HEK293 (cell line): ENCODE results near the gene SIPA1.

Experiments
- CTCF ChIA-PET: fragments of 350-600 bp; formaldehyde crosslinking; extraction: SDS; loops from one replicate; lab custom pipeline; 2021; ENCODE audit warnings: antibody characterized with exemption; lab: Yijun Ruan, JAX
- POLR2A ChIA-PET: fragments of 300-600 bp; formaldehyde crosslinking; extraction: SDS; loops from one replicate; lab custom pipeline; 2020; ENCODE audit warnings: antibody characterized with exemption, inconsistent platforms; lab: Yijun Ruan, JAX
- H3K27ac ChIP-seq: fragments of 200-500 bp; sonication (Bioruptor generic); 2 replicates; pipeline ENCODE4 v1.5.1; 2014; ENCODE audit warnings: low read depth, low read length, control low read depth, inconsistent platforms; ENCODE audit errors: extremely low read depth
- H3K36me3 ChIP-seq, 2 experiments: fragments of 200-500 bp in 1 of 2; sonication (Bioruptor generic) in 1 of 2; 1 replicate in 1 of 2; 2 replicates in 1 of 2; pipeline ENCODE4 v1.5.1; 2014 to 2017; ENCODE audit warnings: inconsistent platforms in 2 of 2, low read length in 2 of 2; ENCODE audit not compliant: control insufficient read depth in 2 of 2, insufficient read depth in 1 of 2
- H3K4me1 ChIP-seq: fragments of 200-500 bp; sonication (Bioruptor generic); 2 replicates; pipeline ENCODE4 v1.5.1; 2014; ENCODE audit warnings: mild to moderate bottlenecking, low read length, inconsistent platforms; ENCODE audit not compliant: control insufficient read depth, insufficient read depth
- H3K4me3 ChIP-seq: 2 replicates; pipeline ENCODE4 v1.5.1; 2011; ENCODE audit warnings: low read depth, mild to moderate bottlenecking, control low read depth, low read length, moderate library complexity
- H3K9me3 ChIP-seq: fragments of 200-500 bp; sonication (Bioruptor generic); 2 replicates; pipeline ENCODE4 v1.5.1; 2014; ENCODE audit warnings: low read depth, low read length, inconsistent platforms; ENCODE audit not compliant: control insufficient read depth, insufficient read depth
- EGR2 ChIP-seq: fragments of 450-650 bp; formaldehyde crosslinking; IDR thresholded peaks from 2 replicates; pipeline ENCODE4 v1.5.1; 2016; ENCODE audit warnings: low read depth, missing biosample characterization, missing genetic modification characterization
- MZF1 ChIP-seq: fragments of 450-650 bp; formaldehyde crosslinking; IDR thresholded peaks from 2 replicates; pipeline ENCODE4 v1.5.1; 2017; ENCODE audit warnings: missing biosample characterization, missing genetic modification characterization, borderline replicate concordance
- OVOL3 ChIP-seq: fragments of 450-650 bp; formaldehyde crosslinking; IDR thresholded peaks from 2 replicates; pipeline ENCODE4 v1.5.1; 2016; ENCODE audit warnings: missing biosample characterization, missing genetic modification characterization
- SCRT2 ChIP-seq: fragments of 450-650 bp; formaldehyde crosslinking; IDR thresholded peaks from 2 replicates; pipeline ENCODE4 v1.5.1; 2016; ENCODE audit warnings: missing biosample characterization, missing genetic modification characterization
- ZIC2 ChIP-seq: fragments of 450-650 bp; formaldehyde crosslinking; IDR thresholded peaks from 2 replicates; pipeline ENCODE4 v1.5.1; 2016; ENCODE audit warnings: missing biosample characterization, missing genetic modification characterization
- ZNF112 ChIP-seq: fragments of 450-650 bp; formaldehyde crosslinking; IDR thresholded peaks from 2 replicates; pipeline ENCODE4 v1.5.0; 2017; ENCODE audit warnings: missing biosample characterization, missing genetic modification characterization
- ZNF114 ChIP-seq: fragments of 450-650 bp; formaldehyde crosslinking; IDR thresholded peaks from 2 replicates; pipeline ENCODE4 v1.5.0; 2017; ENCODE audit warnings: missing biosample characterization, missing genetic modification characterization
- ZNF24 ChIP-seq: fragments of 450-650 bp; formaldehyde crosslinking; IDR thresholded peaks from 2 replicates; pipeline ENCODE4 v1.5.1; 2016; ENCODE audit warnings: missing biosample characterization, missing genetic modification characterization
- ZNF302 ChIP-seq: fragments of 450-650 bp; formaldehyde crosslinking; IDR thresholded peaks from 2 replicates; pipeline ENCODE4 v1.5.1; 2016; ENCODE audit warnings: missing biosample characterization, missing genetic modification characterization, low read depth
- ZNF48 ChIP-seq: fragments of 450-650 bp; formaldehyde crosslinking; IDR thresholded peaks from 2 replicates; pipeline ENCODE4 v1.5.1; 2016; ENCODE audit warnings: missing biosample characterization, missing genetic modification characterization
- ZNF544 ChIP-seq: fragments of 450-650 bp; formaldehyde crosslinking; IDR thresholded peaks from 2 replicates; pipeline ENCODE4 v1.5.0; 2017; ENCODE audit warnings: missing biosample characterization, missing genetic modification characterization
- ZNF626 ChIP-seq: fragments of 450-650 bp; sonication (Bioruptor Pico); formaldehyde crosslinking; IDR thresholded peaks from 2 replicates; pipeline ENCODE4 v1.5.1; 2018; ENCODE audit warnings: missing biosample characterization, missing genetic modification characterization, inconsistent platforms
- TF ChIP-seq, protein P1 (sequence below): fragments of 450-650 bp; formaldehyde crosslinking; IDR thresholded peaks from 2 replicates; pipeline ENCODE4 v1.5.1; 2017; ENCODE audit warnings: missing biosample characterization, mild to moderate bottlenecking, missing genetic modification characterization, moderate library complexity
- TF ChIP-seq, protein P2 (sequence below): fragments of 450-650 bp; formaldehyde crosslinking; IDR thresholded peaks from 2 replicates; pipeline ENCODE4 v1.5.1; 2017; ENCODE audit warnings: missing biosample characterization, missing genetic modification characterization
- TF ChIP-seq, protein P3 (sequence below): fragments of 450-650 bp; formaldehyde crosslinking; IDR thresholded peaks from 2 replicates; pipeline ENCODE4 v1.5.0; 2017; ENCODE audit warnings: missing biosample characterization, missing genetic modification characterization, borderline replicate concordance
- TF ChIP-seq, protein P4 (sequence below): fragments of 450-650 bp; formaldehyde crosslinking; IDR thresholded peaks from 2 replicates; pipeline ENCODE4 v1.5.1; 2016; ENCODE audit warnings: missing biosample characterization, missing genetic modification characterization, borderline replicate concordance

Gene SIPA1

DNA sequence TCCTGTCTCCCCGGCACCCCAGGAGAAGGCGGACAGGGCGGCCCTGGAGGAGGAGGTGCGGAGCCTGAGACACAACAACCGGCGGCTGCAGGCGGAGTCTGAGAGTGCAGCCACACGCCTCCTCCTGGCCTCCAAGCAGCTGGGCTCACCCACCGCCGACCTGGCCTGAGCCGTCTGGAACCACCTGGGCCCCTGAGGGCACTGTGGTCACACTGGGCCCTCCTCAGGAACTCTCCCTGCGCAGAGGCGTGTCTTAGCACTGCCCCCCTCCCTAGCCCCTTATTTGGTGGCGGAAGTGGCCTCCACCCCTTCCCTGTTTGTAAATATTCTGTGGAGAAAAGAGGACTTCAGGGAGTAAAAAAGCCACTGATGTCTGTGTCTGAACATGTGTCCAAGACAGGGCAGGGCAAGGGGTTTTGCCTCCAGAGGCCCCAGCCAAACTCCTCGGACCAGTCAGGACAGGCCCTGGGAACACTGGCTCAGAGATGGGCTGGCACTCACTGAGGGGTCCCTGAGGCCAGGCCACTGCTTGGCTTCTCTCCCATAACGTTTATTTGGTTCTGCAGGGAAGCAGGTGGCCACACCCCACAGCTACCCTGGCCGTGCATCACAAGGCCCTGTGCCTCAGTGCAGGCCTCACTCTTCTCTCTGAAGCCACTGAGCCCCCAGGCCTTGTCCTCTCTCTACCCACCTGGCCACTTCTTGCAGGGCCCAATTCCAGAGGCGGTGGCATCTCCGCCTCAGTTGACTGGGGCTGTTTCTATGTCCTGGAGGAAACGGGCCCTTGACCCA lies 12.8 kb downstream of the SIPA1 start:
- TF ChIP-seq ZNF24 (no peak), ZIC2 (tag by site-specific recombination) (peak; percentile 12; the same call in 1 of the 2 replicates)
- ChIA-PET POLR2A (interaction anchor here (1.0 to 6.5 kb wide), 5 partner anchors 8 to 36 kb away, joined by 3 to 50 read pairs (median 13); partner anchors contain the start of genes MAP3K11, PCNX3, RELA and SIPA1), CTCF (interaction anchor here (0.7 to 1.3 kb wide), 2 partner anchors 25 to 394 kb away, joined by 3 to 4 read pairs; no protein-coding TSS in a partner anchor)
- Histone ChIP-seq H3K9me3 (no peaks in the 10 kb centered on the region), H3K36me3 (peaks cover 0 to 56% of the 10 kb centered on the region in 2 experiments; a peak in 1 of 3 replicates), H3K27ac (no peak overlapping the region), H3K4me3 (no peak overlapping the region), H3K4me1 (peaks cover 8% of the 10 kb centered on the region)

DNA sequence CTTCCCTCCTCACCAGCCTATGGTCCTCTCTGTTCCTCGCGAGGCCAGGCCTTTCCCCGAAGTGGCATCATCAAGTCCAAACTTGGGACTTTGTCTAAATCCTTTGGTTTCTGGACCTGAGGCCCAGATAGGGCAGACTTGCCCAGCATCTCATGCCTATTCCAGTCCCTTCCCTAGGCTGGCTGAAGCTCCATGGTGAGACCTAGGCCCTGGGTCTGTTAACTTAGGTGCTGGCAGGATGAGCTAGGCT lies 13.4 kb downstream of the SIPA1 start:
- CTCF ChIA-PET = interaction anchor here (0.7 to 1.3 kb wide), 2 partner anchors 25 to 393 kb away, joined by 3 to 4 read pairs; no protein-coding TSS in a partner anchor
- POLR2A ChIA-PET = interaction anchor here (3.8 to 6.5 kb wide), 3 partner anchors 11 to 37 kb away, joined by 13 to 50 read pairs (median 34); partner anchors contain the start of genes MAP3K11, PCNX3, RELA and SIPA1
- no peak overlapping the region for H3K27ac ChIP-seq
- no peaks in the 10 kb centered on the region for H3K9me3 ChIP-seq
- peaks cover 0 to 56% of the 10 kb centered on the region in 2 experiments; a peak in 1 of 3 replicates for H3K36me3 ChIP-seq
- no peak for TF ChIP-seq EGR2 (tag by site-specific recombination)
- TF ChIP-seq ZNF544 (tag by site-specific recombination) = no peak
- TF ChIP-seq SCRT2 = no peak
- no peak for TF ChIP-seq ZNF112 (tag by site-specific recombination)
- TF ChIP-seq MZF1 (tag by site-specific recombination) = no peak
- TF ChIP-seq ZNF114 = no peak
- no peak for TF ChIP-seq ZNF626
- TF ChIP-seq, protein P1, sequence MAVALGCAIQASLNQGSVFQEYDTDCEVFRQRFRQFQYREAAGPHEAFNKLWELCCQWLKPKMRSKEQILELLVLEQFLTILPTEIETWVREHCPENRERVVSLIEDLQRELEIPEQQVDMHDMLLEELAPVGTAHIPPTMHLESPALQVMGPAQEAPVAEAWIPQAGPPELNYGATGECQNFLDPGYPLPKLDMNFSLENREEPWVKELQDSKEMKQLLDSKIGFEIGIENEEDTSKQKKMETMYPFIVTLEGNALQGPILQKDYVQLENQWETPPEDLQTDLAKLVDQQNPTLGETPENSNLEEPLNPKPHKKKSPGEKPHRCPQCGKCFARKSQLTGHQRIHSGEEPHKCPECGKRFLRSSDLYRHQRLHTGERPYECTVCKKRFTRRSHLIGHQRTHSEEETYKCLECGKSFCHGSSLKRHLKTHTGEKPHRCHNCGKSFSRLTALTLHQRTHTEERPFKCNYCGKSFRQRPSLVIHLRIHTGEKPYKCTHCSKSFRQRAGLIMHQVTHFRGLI (tag by site-specific recombination) = no peak
- no peak for TF ChIP-seq ZNF302
- no peak for TF ChIP-seq OVOL3 (tag by site-specific recombination)
- TF ChIP-seq, protein P2, sequence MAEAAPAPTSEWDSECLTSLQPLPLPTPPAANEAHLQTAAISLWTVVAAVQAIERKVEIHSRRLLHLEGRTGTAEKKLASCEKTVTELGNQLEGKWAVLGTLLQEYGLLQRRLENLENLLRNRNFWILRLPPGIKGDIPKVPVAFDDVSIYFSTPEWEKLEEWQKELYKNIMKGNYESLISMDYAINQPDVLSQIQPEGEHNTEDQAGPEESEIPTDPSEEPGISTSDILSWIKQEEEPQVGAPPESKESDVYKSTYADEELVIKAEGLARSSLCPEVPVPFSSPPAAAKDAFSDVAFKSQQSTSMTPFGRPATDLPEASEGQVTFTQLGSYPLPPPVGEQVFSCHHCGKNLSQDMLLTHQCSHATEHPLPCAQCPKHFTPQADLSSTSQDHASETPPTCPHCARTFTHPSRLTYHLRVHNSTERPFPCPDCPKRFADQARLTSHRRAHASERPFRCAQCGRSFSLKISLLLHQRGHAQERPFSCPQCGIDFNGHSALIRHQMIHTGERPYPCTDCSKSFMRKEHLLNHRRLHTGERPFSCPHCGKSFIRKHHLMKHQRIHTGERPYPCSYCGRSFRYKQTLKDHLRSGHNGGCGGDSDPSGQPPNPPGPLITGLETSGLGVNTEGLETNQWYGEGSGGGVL (tag by site-specific recombination) = no peak
- H3K4me1 ChIP-seq = peaks cover 8% of the 10 kb centered on the region
- no peak overlapping the region for H3K4me3 ChIP-seq

DNA sequence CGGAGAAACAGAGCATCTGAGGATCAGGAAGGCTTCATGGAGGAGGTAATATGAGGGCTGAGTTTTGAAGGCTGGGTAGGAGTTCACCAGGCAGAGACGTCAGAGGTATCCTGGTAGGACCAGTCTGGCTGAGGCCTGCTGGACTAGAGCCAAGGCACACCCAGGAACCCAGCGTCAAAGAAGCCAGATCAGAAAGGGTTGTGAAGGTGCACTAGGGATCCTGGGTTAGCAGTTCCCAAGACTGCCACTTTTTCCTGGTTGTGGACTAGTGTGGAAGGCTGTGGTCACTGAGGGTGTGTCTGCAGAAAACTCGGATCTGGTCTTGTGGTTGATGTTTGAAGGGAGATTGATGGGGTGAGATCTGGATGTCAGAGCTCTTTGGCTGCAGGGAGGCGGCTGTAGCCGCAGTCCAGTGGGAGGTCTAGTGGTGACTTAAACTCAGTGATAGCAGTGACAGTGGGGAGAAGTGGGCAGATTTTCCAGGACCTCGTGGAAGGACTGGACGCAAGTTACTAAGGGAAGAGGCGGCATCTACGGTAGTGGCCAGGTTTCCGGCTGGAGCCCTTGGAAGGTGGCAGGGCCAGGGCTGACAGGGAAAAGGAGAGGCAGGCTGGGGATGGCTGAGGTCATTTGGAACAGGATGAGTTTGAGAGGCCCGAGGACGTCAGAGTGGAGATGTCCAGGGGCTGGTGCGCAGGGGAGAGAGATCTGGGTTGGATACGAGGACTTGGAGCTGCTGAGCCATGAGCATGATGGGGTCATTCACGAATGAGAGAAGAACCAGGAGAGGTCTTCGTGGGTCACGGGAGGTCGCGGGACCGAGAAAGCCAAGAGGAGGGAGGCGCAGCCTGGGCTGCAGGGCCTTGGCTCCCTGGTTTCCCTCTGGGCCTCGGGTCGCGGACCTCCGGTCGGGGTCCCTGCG lies 13.9 kb downstream of the SIPA1 start:
- ChIA-PET CTCF (interaction anchor here (0.6 to 1.3 kb wide), 3 partner anchors 26 to 393 kb away, joined by 3 to 4 read pairs (median 3); no protein-coding TSS in a partner anchor), POLR2A (interaction anchor here (1.1 to 6.5 kb wide), 6 partner anchors 9 to 61 kb away, joined by 4 to 50 read pairs (median 9); partner anchors contain the start of genes KAT5, MAP3K11, PCNX3 and RELA)
- H3K36me3 ChIP-seq = peaks cover 0 to 59% of the 10 kb centered on the region in 2 experiments; a peak in 2 of 3 replicates
- no peaks in the 10 kb centered on the region for H3K9me3 ChIP-seq
- H3K27ac ChIP-seq = peak overlapping the region; percentile 54; the same call in 1 of the 2 replicates
- H3K4me3 ChIP-seq = peak overlapping the region; percentile 28
- peaks cover 8% of the 10 kb centered on the region for H3K4me1 ChIP-seq
- TF ChIP-seq, protein P3, sequence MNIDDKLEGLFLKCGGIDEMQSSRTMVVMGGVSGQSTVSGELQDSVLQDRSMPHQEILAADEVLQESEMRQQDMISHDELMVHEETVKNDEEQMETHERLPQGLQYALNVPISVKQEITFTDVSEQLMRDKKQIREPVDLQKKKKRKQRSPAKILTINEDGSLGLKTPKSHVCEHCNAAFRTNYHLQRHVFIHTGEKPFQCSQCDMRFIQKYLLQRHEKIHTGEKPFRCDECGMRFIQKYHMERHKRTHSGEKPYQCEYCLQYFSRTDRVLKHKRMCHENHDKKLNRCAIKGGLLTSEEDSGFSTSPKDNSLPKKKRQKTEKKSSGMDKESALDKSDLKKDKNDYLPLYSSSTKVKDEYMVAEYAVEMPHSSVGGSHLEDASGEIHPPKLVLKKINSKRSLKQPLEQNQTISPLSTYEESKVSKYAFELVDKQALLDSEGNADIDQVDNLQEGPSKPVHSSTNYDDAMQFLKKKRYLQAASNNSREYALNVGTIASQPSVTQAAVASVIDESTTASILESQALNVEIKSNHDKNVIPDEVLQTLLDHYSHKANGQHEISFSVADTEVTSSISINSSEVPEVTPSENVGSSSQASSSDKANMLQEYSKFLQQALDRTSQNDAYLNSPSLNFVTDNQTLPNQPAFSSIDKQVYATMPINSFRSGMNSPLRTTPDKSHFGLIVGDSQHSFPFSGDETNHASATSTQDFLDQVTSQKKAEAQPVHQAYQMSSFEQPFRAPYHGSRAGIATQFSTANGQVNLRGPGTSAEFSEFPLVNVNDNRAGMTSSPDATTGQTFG (tag by site-specific recombination) = no peak
- TF ChIP-seq, protein P4, sequence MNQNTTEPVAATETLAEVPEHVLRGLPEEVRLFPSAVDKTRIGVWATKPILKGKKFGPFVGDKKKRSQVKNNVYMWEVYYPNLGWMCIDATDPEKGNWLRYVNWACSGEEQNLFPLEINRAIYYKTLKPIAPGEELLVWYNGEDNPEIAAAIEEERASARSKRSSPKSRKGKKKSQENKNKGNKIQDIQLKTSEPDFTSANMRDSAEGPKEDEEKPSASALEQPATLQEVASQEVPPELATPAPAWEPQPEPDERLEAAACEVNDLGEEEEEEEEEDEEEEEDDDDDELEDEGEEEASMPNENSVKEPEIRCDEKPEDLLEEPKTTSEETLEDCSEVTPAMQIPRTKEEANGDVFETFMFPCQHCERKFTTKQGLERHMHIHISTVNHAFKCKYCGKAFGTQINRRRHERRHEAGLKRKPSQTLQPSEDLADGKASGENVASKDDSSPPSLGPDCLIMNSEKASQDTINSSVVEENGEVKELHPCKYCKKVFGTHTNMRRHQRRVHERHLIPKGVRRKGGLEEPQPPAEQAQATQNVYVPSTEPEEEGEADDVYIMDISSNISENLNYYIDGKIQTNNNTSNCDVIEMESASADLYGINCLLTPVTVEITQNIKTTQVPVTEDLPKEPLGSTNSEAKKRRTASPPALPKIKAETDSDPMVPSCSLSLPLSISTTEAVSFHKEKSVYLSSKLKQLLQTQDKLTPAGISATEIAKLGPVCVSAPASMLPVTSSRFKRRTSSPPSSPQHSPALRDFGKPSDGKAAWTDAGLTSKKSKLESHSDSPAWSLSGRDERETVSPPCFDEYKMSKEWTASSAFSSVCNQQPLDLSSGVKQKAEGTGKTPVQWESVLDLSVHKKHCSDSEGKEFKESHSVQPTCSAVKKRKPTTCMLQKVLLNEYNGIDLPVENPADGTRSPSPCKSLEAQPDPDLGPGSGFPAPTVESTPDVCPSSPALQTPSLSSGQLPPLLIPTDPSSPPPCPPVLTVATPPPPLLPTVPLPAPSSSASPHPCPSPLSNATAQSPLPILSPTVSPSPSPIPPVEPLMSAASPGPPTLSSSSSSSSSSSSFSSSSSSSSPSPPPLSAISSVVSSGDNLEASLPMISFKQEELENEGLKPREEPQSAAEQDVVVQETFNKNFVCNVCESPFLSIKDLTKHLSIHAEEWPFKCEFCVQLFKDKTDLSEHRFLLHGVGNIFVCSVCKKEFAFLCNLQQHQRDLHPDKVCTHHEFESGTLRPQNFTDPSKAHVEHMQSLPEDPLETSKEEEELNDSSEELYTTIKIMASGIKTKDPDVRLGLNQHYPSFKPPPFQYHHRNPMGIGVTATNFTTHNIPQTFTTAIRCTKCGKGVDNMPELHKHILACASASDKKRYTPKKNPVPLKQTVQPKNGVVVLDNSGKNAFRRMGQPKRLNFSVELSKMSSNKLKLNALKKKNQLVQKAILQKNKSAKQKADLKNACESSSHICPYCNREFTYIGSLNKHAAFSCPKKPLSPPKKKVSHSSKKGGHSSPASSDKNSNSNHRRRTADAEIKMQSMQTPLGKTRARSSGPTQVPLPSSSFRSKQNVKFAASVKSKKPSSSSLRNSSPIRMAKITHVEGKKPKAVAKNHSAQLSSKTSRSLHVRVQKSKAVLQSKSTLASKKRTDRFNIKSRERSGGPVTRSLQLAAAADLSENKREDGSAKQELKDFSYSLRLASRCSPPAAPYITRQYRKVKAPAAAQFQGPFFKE = no peak
- no peak for TF ChIP-seq ZNF48 (tag by site-specific recombination)
